ENCODE results near the gene GAS7. TPM values are rescaled to one million over a fixed set of nuclear protein-coding genes. Genes with fewer than 3 reads are reported as not detected.

Gene GAS7
- total RNA-seq, result 39.8 and 44.2 TPM in 2 replicates

GRCh38 chr17:10198509-10199249 is at the start of gene GAS7:
Gene GAS7 (minus strand): TSS chr17:10198606.
- Mint-ChIP-seq H3K4me1 (peaks cover 12% of the 10 kb centered on the region), H3K27me3 (peaks cover 19% of the 10 kb centered on the region), H3K27ac (no peak within 1 kb of the TSS), H3K4me3 (peak within 1 kb of the TSS; percentile 74), H3K9me3 (peaks cover 7% of the 10 kb centered on the region), H3K36me3 (ENCODE audit: low read depth) (peaks cover under 1% of the 10 kb centered on the region)
- ChIA-PET CTCF (interaction anchor here (0.9 to 1.6 kb wide), 3 partner anchors 28 to 231 kb away, joined by 3 to 4 read pairs (median 3); no protein-coding TSS in a partner anchor), POLR2A (interaction anchor here (1.0 to 1.2 kb wide), 4 partner anchors 10 to 197 kb away, joined by 3 to 5 read pairs (median 4); no protein-coding TSS in a partner anchor)
- DNase-seq (peak; percentile 56), ATAC-seq (ENCODE audit: low read depth) (peak; percentile 78)
- no peak for TF ChIP-seq CTCF (IDR thresholded peaks at IDR 0.05)
- intact Hi-C loops (cut with micrococcal nuclease), result no loop called here

GRCh38 chr17:10247810-10248209 is 49.4 kb upstream of the GAS7 start:
- Mint-ChIP-seq H3K9me3 (peaks cover 2% of the 10 kb centered on the region), H3K4me3 (no peak overlapping the region), H3K36me3 (ENCODE audit: low read depth) (peaks cover 2% of the 10 kb centered on the region), H3K27ac (no peak overlapping the region), H3K27me3 (no peaks in the 10 kb centered on the region), H3K4me1 (peaks cover 12% of the 10 kb centered on the region)
- CTCF ChIA-PET, result interaction anchor here (0.9 kb wide), 1 partner anchor 21 kb away, joined by 3 read pairs; no protein-coding TSS in a partner anchor
- POLR2A ChIA-PET, result no interaction called here
- ATAC-seq (ENCODE audit: low read depth) (no peak), DNase-seq (no peak)
- intact Hi-C loops (cut with micrococcal nuclease), result no loop called here
- no peak for TF ChIP-seq CTCF (IDR thresholded peaks at IDR 0.05)

DNA sequence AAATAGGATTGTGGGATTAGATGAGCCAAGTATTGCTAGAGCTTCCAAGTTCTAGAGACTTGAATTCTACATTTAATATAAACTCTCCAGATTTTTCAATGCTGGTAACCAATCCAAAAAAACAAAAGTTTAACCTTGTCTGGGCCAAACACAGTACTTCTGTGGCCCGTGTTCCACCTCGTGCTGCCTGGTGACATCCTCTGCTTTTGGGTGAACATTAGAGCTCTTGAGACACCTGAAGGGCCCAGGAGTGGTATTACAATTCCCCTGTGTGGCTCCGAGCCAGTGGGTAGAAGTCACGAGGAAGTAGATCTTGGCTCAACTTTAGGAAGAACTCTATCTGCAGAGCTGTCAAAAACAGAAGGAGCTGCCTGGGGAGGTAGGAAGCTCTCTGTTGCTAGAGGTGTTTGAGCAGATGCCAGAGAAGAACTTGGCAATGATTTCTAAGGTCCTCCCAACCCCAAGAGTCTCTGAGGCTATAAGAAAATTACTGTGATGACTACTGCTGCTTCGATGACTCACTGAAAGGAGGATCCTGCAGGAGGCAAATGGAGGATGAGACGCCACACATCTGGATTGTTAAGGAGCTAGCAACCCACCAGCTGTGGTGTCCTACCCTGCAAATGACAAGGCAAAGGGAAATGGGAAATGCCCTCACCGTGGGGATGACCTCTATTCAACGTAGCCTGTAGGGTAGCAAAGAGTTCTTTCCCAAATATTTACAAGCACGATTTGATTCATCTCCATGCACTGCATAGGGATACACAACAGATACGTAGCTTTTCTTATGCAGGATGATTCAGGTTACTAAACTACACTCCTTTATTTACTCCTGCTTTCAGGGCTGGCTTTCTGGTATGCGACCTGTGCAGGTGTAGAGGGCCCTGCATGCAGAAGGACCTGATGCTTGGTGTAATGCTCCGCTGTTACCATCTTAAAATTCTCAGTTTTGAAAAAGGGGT is 45.8 kb upstream of the GAS7 start:
- no peak overlapping the region for H3K4me3 Mint-ChIP-seq
- no peak for TF ChIP-seq CTCF (IDR thresholded peaks at IDR 0.05)
- no peaks in the 10 kb centered on the region for H3K4me1 Mint-ChIP-seq
- intact Hi-C loops (cut with micrococcal nuclease), result no loop called here
- no peak overlapping the region for H3K27ac Mint-ChIP-seq
- POLR2A ChIA-PET, result no interaction called here
- peaks cover 4% of the 10 kb centered on the region for H3K9me3 Mint-ChIP-seq
- CTCF ChIA-PET, result interaction anchor here (1.1 kb wide), 1 partner anchor 17 kb away, joined by 3 read pairs; no protein-coding TSS in a partner anchor
- peaks cover 2% of the 10 kb centered on the region for H3K36me3 Mint-ChIP-seq (ENCODE audit: low read depth)
- no peaks in the 10 kb centered on the region for H3K27me3 Mint-ChIP-seq
- no peak for ATAC-seq (ENCODE audit: low read depth)
- DNase-seq, result no peak

DNA sequence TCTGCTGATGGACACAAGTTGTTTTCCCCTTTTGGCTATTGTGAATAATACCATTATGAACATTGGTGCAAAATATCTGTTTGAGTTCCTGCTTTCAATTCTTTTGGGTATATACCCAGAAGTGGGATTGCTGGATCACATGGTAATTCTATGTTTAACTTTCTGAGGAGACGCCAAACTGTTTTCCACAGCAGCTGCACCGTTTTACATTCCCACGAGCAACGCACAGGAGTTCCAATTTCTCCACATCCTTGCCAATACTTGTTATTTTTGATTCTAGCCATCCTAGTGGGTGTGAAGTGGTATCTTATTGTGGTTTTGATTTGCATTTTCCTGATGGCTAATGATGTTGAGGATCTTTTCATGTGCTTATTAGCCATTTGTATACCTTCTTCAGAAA is 43.4 kb upstream of the GAS7 start:
- DNase-seq (no peak), ATAC-seq (ENCODE audit: low read depth) (no peak)
- Mint-ChIP-seq H3K9me3 (peaks cover 4% of the 10 kb centered on the region), H3K27me3 (peaks cover 1% of the 10 kb centered on the region), H3K27ac (no peak overlapping the region), H3K4me3 (no peak overlapping the region), H3K36me3 (ENCODE audit: low read depth) (peaks cover 2% of the 10 kb centered on the region), H3K4me1 (no peaks in the 10 kb centered on the region)
- TF ChIP-seq CTCF (IDR thresholded peaks at IDR 0.05), result no peak
- intact Hi-C loops (cut with micrococcal nuclease), result no loop called here
- POLR2A ChIA-PET, result no interaction called here
- CTCF ChIA-PET, result no interaction called here

- H3K4me3 Mint-ChIP-seq, result no peak overlapping the region
- H3K27ac Mint-ChIP-seq, result no peak overlapping the region
- no peak for TF ChIP-seq CTCF (IDR thresholded peaks at IDR 0.05)
- no peaks in the 10 kb centered on the region for H3K36me3 Mint-ChIP-seq (ENCODE audit: low read depth)
- DNase-seq, result no peak
- H3K9me3 Mint-ChIP-seq, result peaks cover 2% of the 10 kb centered on the region
- POLR2A ChIA-PET, result no interaction called here
- no peak for ATAC-seq (ENCODE audit: low read depth)
- CTCF ChIA-PET, result no interaction called here
- no peaks in the 10 kb centered on the region for H3K4me1 Mint-ChIP-seq
- peaks cover 1% of the 10 kb centered on the region for H3K27me3 Mint-ChIP-seq
- intact Hi-C loops (cut with micrococcal nuclease), result no loop called here
Measured at GRCh38 chr17:10238661-10239060, 40.3 kb upstream of the GAS7 start.
